PC-3 (cell line): ENCODE results near the gene TMA7. TPM values are rescaled to one million over a fixed set of nuclear protein-coding genes. Genes with fewer than 3 reads are reported as not detected.

Experiments
- ATAC-seq: fragments of 200-7000 bp; cut with Tn5 transposase; 2 replicates; pipeline ENCODE4 v1.9.1; 2020; ENCODE audit warnings: mild to moderate bottlenecking, moderate library complexity
- BruUV-seq: library from RNA; stranded (reverse); fragments of 400-500 nt; replicated peaks from 2 replicates; lab custom pipeline; 2021; lab: Mats Ljungman, UMichigan
- CTCF ChIA-PET: fragments of 300-600 bp; sonication (Branson Sonifier 250); formaldehyde crosslinking; loops from one replicate; lab custom pipeline; 2022; ENCODE audit warnings: antibody characterized with exemption; lab: Charles Lee
- POLR2A ChIA-PET: fragments of 300-600 bp; sonication (Branson Sonifier 250); formaldehyde crosslinking; loops from one replicate; lab custom pipeline; 2022; ENCODE audit warnings: antibody characterized with exemption; ENCODE audit not compliant: unreplicated experiment; lab: Charles Lee
- DNase-seq: peaks from one replicate; pipeline ENCODE4 v3.0.0-alpha.2; 2015
- H2AFZ ChIP-seq: fragments of 300-600 bp; sonication (generic); 2 replicates; pipeline ENCODE4 v1.6.0; 2016; ENCODE audit warnings: antibody characterized with exemption, low read length
- H3F3A ChIP-seq: fragments of 300-600 bp; sonication (generic); one replicate; pipeline ENCODE4 v1.6.0; 2017; ENCODE audit warnings: antibody characterized with exemption, low read length, control low read depth, mild to moderate bottlenecking; ENCODE audit not compliant: unreplicated experiment
- H3K27ac ChIP-seq: fragments of 300-600 bp; sonication (generic); 2 replicates; pipeline ENCODE4 v1.5.1; 2016; ENCODE audit warnings: mild to moderate bottlenecking, low read length
- H3K27me3 ChIP-seq: fragments of 300-600 bp; sonication (generic); 2 replicates; pipeline ENCODE4 v1.6.1; 2016; ENCODE audit warnings: low read length, mixed read lengths
- H3K36me3 ChIP-seq: fragments of 300-600 bp; sonication (generic); 2 replicates; pipeline ENCODE4 v1.6.1; 2016; ENCODE audit warnings: low read depth, mixed run types, low read length, mixed read lengths
- H3K4me1 ChIP-seq: fragments of 300-600 bp; sonication (generic); 2 replicates; pipeline ENCODE4 v1.5.1; 2016; ENCODE audit warnings: low read length; ENCODE audit not compliant: insufficient read depth
- H3K4me2 ChIP-seq: fragments of 300-600 bp; sonication (generic); 2 replicates; pipeline ENCODE4 v1.6.0; 2016; ENCODE audit warnings: low read length
- H3K4me3 ChIP-seq: fragments of 300-600 bp; sonication (generic); 2 replicates; pipeline ENCODE4 v1.5.1; 2016; ENCODE audit warnings: mild to moderate bottlenecking, low read length, mixed read lengths
- H3K79me2 ChIP-seq: fragments of 300-600 bp; sonication (generic); 2 replicates; pipeline ENCODE4 v1.6.1; 2017; ENCODE audit warnings: low read length, mixed read lengths
- H3K9ac ChIP-seq: fragments of 300-600 bp; sonication (generic); 2 replicates; pipeline ENCODE4 v1.6.0; 2016; ENCODE audit warnings: mild to moderate bottlenecking, low read length
- H3K9me2 ChIP-seq: fragments of 300-600 bp; sonication (generic); replicated peaks from 2 replicates; pipeline ENCODE4 v1.6.1; 2016; ENCODE audit warnings: mixed run types, low read length, mixed read lengths
- H3K9me3 ChIP-seq: fragments of 300-600 bp; sonication (generic); 2 replicates; pipeline ENCODE4 v1.6.1; 2016; ENCODE audit warnings: low read length, mixed read lengths
- H4K20me1 ChIP-seq: fragments of 300-600 bp; sonication (generic); 2 replicates; pipeline ENCODE4 v1.6.1; 2016; ENCODE audit warnings: low read length, mixed read lengths
- CTCF ChIP-seq: fragments of 300-600 bp; sonication (generic); conservative IDR thresholded peaks from 2 replicates; pipeline ENCODE4 v1.5.1; 2017; ENCODE audit warnings: antibody characterized with exemption, low read depth, mild to moderate bottlenecking, low read length
- EZH2 ChIP-seq: fragments of 300-600 bp; sonication (generic); IDR thresholded peaks from one replicate; pipeline ENCODE4 v1.6.1; 2017; ENCODE audit warnings: antibody characterized with exemption, mild to moderate bottlenecking, low read length; ENCODE audit not compliant: unreplicated experiment
- EZH2phosphoT487 ChIP-seq: fragments of 300-600 bp; sonication (generic); IDR thresholded peaks from 2 replicates; pipeline ENCODE4 v1.6.1; 2018; ENCODE audit warnings: mild to moderate bottlenecking, antibody characterized with exemption, low read length, borderline replicate concordance
- intact Hi-C: fragments of 100-400 bp; cut with micrococcal nuclease; formaldehyde crosslinking; loops from 2 replicates; pipeline ENCODE4 v1.9.0; 2023
- total RNA-seq: library from RNA; depleted of rRNA; stranded (reverse); fragments of >200 nt; gene quantifications from 2 replicates; pipeline ENCODE4 v1.2.3, GENCODE V29; 2014

Gene TMA7
- total RNA-seq, 1 experiment from 2014 or later = 517 TPM

DNA sequence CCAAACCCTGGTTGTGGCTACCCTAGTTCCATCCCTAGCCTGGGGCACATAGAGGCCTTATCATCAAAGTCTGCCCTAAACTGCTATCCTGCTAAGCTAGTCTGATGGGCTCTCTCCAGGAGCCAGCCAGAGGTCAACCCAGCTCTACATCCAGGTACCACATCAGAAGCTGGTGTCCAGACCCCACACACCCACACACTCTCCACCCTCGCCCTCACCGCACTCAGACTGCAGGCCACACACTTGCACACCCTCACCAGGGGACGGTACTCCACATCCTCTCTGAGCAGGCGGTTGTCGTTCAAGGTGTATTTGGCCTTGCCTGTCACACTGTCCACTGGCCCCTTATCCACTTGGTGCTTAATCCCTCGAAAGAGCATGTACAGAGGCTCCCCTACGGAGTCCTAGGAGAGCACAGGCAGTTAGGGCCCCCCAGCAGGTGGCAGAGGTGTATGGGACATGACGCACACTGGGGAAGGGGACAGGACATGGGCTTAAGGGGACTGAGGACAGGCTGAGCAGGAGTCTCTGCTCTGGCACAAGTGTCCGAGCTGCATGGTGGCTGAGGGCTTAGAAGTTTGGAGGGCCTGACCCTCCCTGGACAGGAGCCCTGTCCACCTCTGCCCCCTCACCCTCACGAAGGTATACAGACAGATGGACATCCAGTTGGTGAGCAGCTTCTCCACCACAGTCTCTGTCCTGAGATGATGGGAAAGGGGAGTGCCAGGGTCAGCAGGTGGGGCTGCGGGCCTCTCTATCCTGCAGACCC lies 28.3 kb upstream of the TMA7 start:
- intact Hi-C loops = no loop called here
- no peaks in the 10 kb centered on the region for H3K9me2 ChIP-seq
- BruUV-seq = no TSS peak
- DNase-seq = no peak
- no peak overlapping the region for H3K4me2 ChIP-seq
- no peak overlapping the region for H3K4me3 ChIP-seq
- no peak overlapping the region for H2AFZ ChIP-seq
- ChIA-PET POLR2A (no interaction called here), CTCF (interaction anchor here (0.6 kb wide), 1 partner anchor 24 kb away, joined by 3 read pairs; no protein-coding TSS in a partner anchor)
- H3K4me1 ChIP-seq = no peaks in the 10 kb centered on the region
- no peaks in the 10 kb centered on the region for H4K20me1 ChIP-seq
- no peak overlapping the region for H3K9ac ChIP-seq
- ATAC-seq = no peak
- no peaks in the 10 kb centered on the region for H3K9me3 ChIP-seq
- H3K27ac ChIP-seq = no peak overlapping the region
- TF ChIP-seq CTCF (no peak), EZH2phosphoT487 (no peak), EZH2 (no peak)
- H3F3A ChIP-seq = no peaks in the 10 kb centered on the region
- no peaks in the 10 kb centered on the region for H3K27me3 ChIP-seq
- H3K79me2 ChIP-seq = no peaks in the 10 kb centered on the region
- no peaks in the 10 kb centered on the region for H3K36me3 ChIP-seq

GRCh38 chr3:48412375-48413001 lies 27.6 kb upstream of the TMA7 start:
- no peak for TF ChIP-seq EZH2
- no peak for TF ChIP-seq CTCF
- TF ChIP-seq EZH2phosphoT487 = no peak
- no peak overlapping the region for H3K4me3 ChIP-seq
- ChIA-PET POLR2A (no interaction called here), CTCF (interaction anchor here (0.6 kb wide), 1 partner anchor 24 kb away, joined by 3 read pairs; no protein-coding TSS in a partner anchor)
- no peaks in the 10 kb centered on the region for H3K79me2 ChIP-seq
- no peaks in the 10 kb centered on the region for H3K4me1 ChIP-seq
- no peaks in the 10 kb centered on the region for H3K36me3 ChIP-seq
- no peak for DNase-seq
- no peaks in the 10 kb centered on the region for H3F3A ChIP-seq
- intact Hi-C loops = no loop called here
- no peaks in the 10 kb centered on the region for H3K27me3 ChIP-seq
- H3K9me2 ChIP-seq = no peaks in the 10 kb centered on the region
- no peak for ATAC-seq
- H3K9ac ChIP-seq = no peak overlapping the region
- no peaks in the 10 kb centered on the region for H4K20me1 ChIP-seq
- no peaks in the 10 kb centered on the region for H3K9me3 ChIP-seq
- H3K27ac ChIP-seq = no peak overlapping the region
- H2AFZ ChIP-seq = no peak overlapping the region
- no peak overlapping the region for H3K4me2 ChIP-seq
- BruUV-seq = TSS peak; percentile 15

DNA sequence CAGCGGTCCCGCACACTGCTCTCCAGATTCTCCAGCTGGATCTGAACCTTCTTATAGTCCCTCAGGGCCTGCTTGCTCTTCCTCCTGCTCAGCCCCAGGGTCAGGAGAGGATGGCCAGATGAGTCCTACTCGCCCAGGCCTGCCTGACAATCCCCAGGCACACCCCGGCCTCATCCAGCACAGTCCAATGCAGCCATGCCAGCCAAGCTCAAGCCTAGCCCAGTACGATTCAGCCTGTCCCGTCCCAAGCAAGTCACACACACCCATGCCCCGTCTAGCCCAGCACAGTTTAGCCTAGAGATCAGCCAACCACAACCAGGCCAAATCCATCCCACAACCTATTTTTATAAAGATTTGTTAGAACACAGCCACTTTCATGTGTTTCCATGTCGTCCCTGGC lies 27.0 kb upstream of the TMA7 start:
- no peaks in the 10 kb centered on the region for H4K20me1 ChIP-seq
- H3K9ac ChIP-seq = no peak overlapping the region
- H3K36me3 ChIP-seq = no peaks in the 10 kb centered on the region
- H2AFZ ChIP-seq = no peak overlapping the region
- H3K9me2 ChIP-seq = no peaks in the 10 kb centered on the region
- no peak overlapping the region for H3K27ac ChIP-seq
- H3K4me3 ChIP-seq = no peak overlapping the region
- no peaks in the 10 kb centered on the region for H3K79me2 ChIP-seq
- ChIA-PET CTCF (no interaction called here), POLR2A (no interaction called here)
- intact Hi-C loops = no loop called here
- H3F3A ChIP-seq = no peaks in the 10 kb centered on the region
- BruUV-seq = no TSS peak
- TF ChIP-seq CTCF (no peak), EZH2phosphoT487 (no peak), EZH2 (no peak)
- ATAC-seq (no peak), DNase-seq (no peak)
- H3K9me3 ChIP-seq = no peaks in the 10 kb centered on the region
- no peaks in the 10 kb centered on the region for H3K27me3 ChIP-seq
- H3K4me2 ChIP-seq = no peak overlapping the region
- no peaks in the 10 kb centered on the region for H3K4me1 ChIP-seq
